H1 (cell line): Measurements from ENCODE around the gene PBX1.

Experiments used
- BCL11A ChIP-seq, 2 experiments: IDR thresholded peaks; one replicate each; pipeline ENCODE4 v1.6.1; 2011; ENCODE audit warnings: low read depth in 2 of 2, low read length in 2 of 2, mild to moderate bottlenecking in 2 of 2
- BRCA1 ChIP-seq: IDR thresholded peaks from 2 replicates; pipeline ENCODE4 v1.6.1; 2012; ENCODE audit warnings: low read depth, low read length, improper control_type of control experiment
- EP300 ChIP-seq, 2 experiments: IDR thresholded peaks; 1 replicate in 1 of 2; 2 replicates in 1 of 2; pipeline ENCODE4 v1.6.1; 2011 to 2012; ENCODE audit warnings: low read depth in 2 of 2, low read length in 2 of 2, mild to moderate bottlenecking in 2 of 2, borderline replicate concordance in 1 of 2, inconsistent platforms in 1 of 2, moderate library complexity in 1 of 2
- EZH2 ChIP-seq: fragments of 200-600 bp; sonication (generic); IDR thresholded peaks from 2 replicates; pipeline ENCODE4 v1.7.1; 2012; ENCODE audit warnings: low read depth, mild to moderate bottlenecking, moderate library complexity, low read length, inconsistent platforms; ENCODE audit not compliant: severe bottlenecking
- GABPA ChIP-seq: IDR thresholded peaks from 2 replicates; pipeline ENCODE4 v1.6.1; 2011; ENCODE audit warnings: mild to moderate bottlenecking, low read length, moderate library complexity, borderline replicate concordance; ENCODE audit not compliant: insufficient read depth
- MAFK ChIP-seq: IDR thresholded peaks from 2 replicates; pipeline ENCODE4 v1.6.1; 2012; ENCODE audit warnings: low read depth, mild to moderate bottlenecking, improper control_type of control experiment, low read length
- MAX ChIP-seq: IDR thresholded peaks from 2 replicates; pipeline ENCODE4 v1.6.1; 2012; ENCODE audit warnings: inconsistent platforms
- POLR2A ChIP-seq, 2 experiments: IDR thresholded peaks; 1 replicate in 1 of 2; 2 replicates in 1 of 2; pipeline ENCODE4 v1.6.1; 2011; ENCODE audit warnings: low read depth in 2 of 2, low read length in 2 of 2, mild to moderate bottlenecking in 2 of 2; ENCODE audit errors: control extremely low read depth in 1 of 2
- RNF2 ChIP-seq: fragments of 200-900, 300-1000 bp; sonication (generic); IDR thresholded peaks from 2 replicates; pipeline ENCODE4 v1.7.1; 2016; ENCODE audit warnings: borderline replicate concordance, low read depth, mild to moderate bottlenecking, antibody characterized with exemption, low read length; ENCODE audit not compliant: poor library complexity, severe bottlenecking; ENCODE audit errors: missing control alignments
- TAF1 ChIP-seq: IDR thresholded peaks from 2 replicates; pipeline ENCODE4 v1.6.1; 2011; ENCODE audit warnings: mild to moderate bottlenecking, low read depth, low read length
- TEAD4 ChIP-seq: IDR thresholded peaks from 2 replicates; pipeline ENCODE4 v1.6.1; 2012; ENCODE audit warnings: low read depth, low read length, inconsistent platforms, mixed read lengths
- YY1 ChIP-seq: IDR thresholded peaks from 2 replicates; pipeline ENCODE4 v1.6.1; 2011; ENCODE audit warnings: low read depth, mild to moderate bottlenecking, low read length
- ZNF274 ChIP-seq: IDR thresholded peaks from 2 replicates; pipeline ENCODE4 v1.7.0; 2012; ENCODE audit warnings: low read length, borderline replicate concordance; ENCODE audit errors: extremely low read depth
- TF ChIP-seq, protein P1 (sequence below), 3 experiments: IDR thresholded peaks; 1 replicate in 2 of 3; 2 replicates in 1 of 3; pipeline versions ENCODE4 v1.5.1 to v1.6.1; 2011; ENCODE audit warnings: low read length in 3 of 3, mild to moderate bottlenecking in 3 of 3, inconsistent platforms in 2 of 3, low read depth in 1 of 3, moderate library complexity in 1 of 3; ENCODE audit not compliant: insufficient read depth in 1 of 3; ENCODE audit errors: control extremely low read depth in 1 of 3

DNA sequence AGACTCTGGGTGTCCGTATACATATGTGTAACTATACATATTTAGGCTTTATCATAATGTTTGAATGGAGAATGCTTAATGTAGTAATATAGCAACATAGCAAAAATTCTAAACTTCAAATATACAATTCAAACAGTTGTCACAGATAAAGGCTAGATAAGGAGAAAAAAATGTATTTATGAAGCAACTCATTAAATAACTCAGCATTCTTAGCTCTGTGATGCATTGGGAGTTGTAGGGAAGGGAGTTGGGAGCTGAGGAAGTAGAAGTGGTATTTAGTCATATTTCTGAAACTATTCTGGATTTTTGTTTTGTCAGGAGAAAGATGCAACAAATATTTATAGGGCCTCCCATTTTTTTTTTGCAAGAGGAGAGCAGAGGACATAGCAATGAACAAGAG, 197.8 kb downstream of the PBX1 start:
- TF ChIP-seq MAX (no peak), MAFK (no peak), ZNF274 (no peak), YY1 (no peak), RNF2 (no peak), POLR2A (IDR thresholded peaks at IDR 0.05; ENCODE audit: control extremely low read depth in 1 of 2, low read depth in 2 of 2, low read length in 2 of 2) (no peak), EZH2 (no peak), EP300 (IDR thresholded peaks at IDR 0.05; ENCODE audit: borderline replicate concordance in 1 of 2, low read depth in 2 of 2, low read length in 2 of 2) (no peak), TEAD4 (no peak), TAF1 (no peak), BCL11A (IDR thresholded peaks at IDR 0.05; ENCODE audit: low read depth in 2 of 2, low read length in 2 of 2) (no peak), BRCA1 (no peak), GABPA (no peak)
- TF ChIP-seq, protein P1, sequence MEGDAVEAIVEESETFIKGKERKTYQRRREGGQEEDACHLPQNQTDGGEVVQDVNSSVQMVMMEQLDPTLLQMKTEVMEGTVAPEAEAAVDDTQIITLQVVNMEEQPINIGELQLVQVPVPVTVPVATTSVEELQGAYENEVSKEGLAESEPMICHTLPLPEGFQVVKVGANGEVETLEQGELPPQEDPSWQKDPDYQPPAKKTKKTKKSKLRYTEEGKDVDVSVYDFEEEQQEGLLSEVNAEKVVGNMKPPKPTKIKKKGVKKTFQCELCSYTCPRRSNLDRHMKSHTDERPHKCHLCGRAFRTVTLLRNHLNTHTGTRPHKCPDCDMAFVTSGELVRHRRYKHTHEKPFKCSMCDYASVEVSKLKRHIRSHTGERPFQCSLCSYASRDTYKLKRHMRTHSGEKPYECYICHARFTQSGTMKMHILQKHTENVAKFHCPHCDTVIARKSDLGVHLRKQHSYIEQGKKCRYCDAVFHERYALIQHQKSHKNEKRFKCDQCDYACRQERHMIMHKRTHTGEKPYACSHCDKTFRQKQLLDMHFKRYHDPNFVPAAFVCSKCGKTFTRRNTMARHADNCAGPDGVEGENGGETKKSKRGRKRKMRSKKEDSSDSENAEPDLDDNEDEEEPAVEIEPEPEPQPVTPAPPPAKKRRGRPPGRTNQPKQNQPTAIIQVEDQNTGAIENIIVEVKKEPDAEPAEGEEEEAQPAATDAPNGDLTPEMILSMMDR (IDR thresholded peaks at IDR 0.05; ENCODE audit: control extremely low read depth in 1 of 3, insufficient read depth in 1 of 3, low read depth in 1 of 3, low read length in 3 of 3) = no peak
